ENCODE results near the gene CCL23. TPM values are rescaled to one million over a fixed set of nuclear protein-coding genes. Genes with fewer than 3 reads are reported as not detected.

The CCL23 gene
- total RNA-seq, 1 experiment from 2014 or later = not detected

- no TSS peak for BruUV-seq (replicated peaks)
- DNase-seq = no peak
- Histone ChIP-seq H3K9me2 (ENCODE audit: insufficient read depth) (no peaks in the 10 kb centered on the region), H3K27me3 (ENCODE audit: insufficient read depth, low read depth) (peaks cover 82% of the 10 kb centered on the region), H3K79me2 (ENCODE audit: low read depth) (no peaks in the 10 kb centered on the region), H3K4me2 (no peak overlapping the region), H3K36me3 (ENCODE audit: low read depth) (no peaks in the 10 kb centered on the region), H3K9me3 (ENCODE audit: insufficient read depth, low read depth) (no peaks in the 10 kb centered on the region), H3K4me1 (replicated peaks; ENCODE audit: insufficient read depth) (no peaks in the 10 kb centered on the region), H3K4me3 (no peak overlapping the region), H2AFZ (no peak overlapping the region), H3F3A (ENCODE audit: insufficient read depth, low read depth) (no peaks in the 10 kb centered on the region), H4K20me1 (ENCODE audit: insufficient read depth) (no peaks in the 10 kb centered on the region), H3K27ac (no peak overlapping the region)
- intact Hi-C loops (cut with micrococcal nuclease; ENCODE audit: unreplicated experiment) = no loop called here
- POLR2A ChIA-PET (ENCODE audit: unreplicated experiment) = no interaction called here
- TF ChIP-seq, protein P1, sequence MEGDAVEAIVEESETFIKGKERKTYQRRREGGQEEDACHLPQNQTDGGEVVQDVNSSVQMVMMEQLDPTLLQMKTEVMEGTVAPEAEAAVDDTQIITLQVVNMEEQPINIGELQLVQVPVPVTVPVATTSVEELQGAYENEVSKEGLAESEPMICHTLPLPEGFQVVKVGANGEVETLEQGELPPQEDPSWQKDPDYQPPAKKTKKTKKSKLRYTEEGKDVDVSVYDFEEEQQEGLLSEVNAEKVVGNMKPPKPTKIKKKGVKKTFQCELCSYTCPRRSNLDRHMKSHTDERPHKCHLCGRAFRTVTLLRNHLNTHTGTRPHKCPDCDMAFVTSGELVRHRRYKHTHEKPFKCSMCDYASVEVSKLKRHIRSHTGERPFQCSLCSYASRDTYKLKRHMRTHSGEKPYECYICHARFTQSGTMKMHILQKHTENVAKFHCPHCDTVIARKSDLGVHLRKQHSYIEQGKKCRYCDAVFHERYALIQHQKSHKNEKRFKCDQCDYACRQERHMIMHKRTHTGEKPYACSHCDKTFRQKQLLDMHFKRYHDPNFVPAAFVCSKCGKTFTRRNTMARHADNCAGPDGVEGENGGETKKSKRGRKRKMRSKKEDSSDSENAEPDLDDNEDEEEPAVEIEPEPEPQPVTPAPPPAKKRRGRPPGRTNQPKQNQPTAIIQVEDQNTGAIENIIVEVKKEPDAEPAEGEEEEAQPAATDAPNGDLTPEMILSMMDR (conservative IDR thresholded peaks at IDR 0.05) = no peak
- TF ChIP-seq EZH2 (IDR thresholded peaks at IDR 0.05; ENCODE audit: low read depth) = no peak
- CTCF ChIA-PET = no interaction called here
These were observed 33.6 kb downstream of the CCL23 start for GRCh38 chr17:35984140-35984539.

DNA sequence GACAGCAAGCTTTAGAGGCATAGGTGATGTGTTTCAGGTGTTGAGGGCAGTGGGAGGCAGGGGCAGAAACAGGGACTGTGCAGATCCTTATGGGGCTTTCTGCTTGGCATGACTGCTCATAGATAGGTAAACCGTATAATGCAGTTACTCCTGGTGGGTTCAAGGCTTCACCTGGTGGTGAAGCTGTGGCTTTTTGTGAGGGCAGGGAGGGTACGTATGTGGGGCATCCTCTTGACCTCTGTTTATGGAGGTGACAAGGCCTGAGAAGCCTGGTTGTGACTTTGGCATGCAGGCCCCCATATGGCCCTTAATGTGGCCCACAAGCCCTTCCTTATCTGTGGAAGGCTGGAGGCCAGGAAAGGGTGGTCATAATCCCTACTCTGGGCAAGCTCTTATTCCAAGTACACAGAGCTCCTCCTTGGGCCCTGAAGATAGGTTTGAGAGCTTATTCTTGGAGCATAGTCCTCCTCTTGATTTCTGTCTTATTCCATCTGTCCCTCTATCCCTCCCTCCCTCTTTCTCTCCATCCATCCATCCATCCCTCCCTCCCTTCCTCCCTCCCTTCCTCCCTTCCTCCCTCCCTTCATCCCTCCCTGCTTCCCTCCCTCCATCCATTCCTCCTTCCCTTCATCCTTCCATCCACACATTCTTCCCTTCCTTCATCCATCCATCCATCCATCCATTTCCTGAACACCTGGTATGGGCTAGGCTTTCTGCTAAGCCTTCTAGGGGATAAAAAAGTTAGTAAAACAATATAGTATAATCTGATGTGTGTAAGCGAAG is 35.2 kb downstream of the CCL23 start:
- no peak for DNase-seq
- H4K20me1 ChIP-seq (ENCODE audit: insufficient read depth) = no peaks in the 10 kb centered on the region
- H3F3A ChIP-seq (ENCODE audit: insufficient read depth, low read depth) = no peaks in the 10 kb centered on the region
- no peaks in the 10 kb centered on the region for H3K9me3 ChIP-seq (ENCODE audit: insufficient read depth, low read depth)
- no peaks in the 10 kb centered on the region for H3K79me2 ChIP-seq (ENCODE audit: low read depth)
- H3K27me3 ChIP-seq (ENCODE audit: insufficient read depth, low read depth) = peaks cover 91% of the 10 kb centered on the region
- no peak overlapping the region for H2AFZ ChIP-seq
- H3K4me3 ChIP-seq = no peak overlapping the region
- TF ChIP-seq, protein P1 (conservative IDR thresholded peaks at IDR 0.05) = no peak
- TF ChIP-seq EZH2 (IDR thresholded peaks at IDR 0.05; ENCODE audit: low read depth) = no peak
- no peaks in the 10 kb centered on the region for H3K4me1 ChIP-seq (replicated peaks; ENCODE audit: insufficient read depth)
- no peaks in the 10 kb centered on the region for H3K36me3 ChIP-seq (ENCODE audit: low read depth)
- intact Hi-C loops (cut with micrococcal nuclease; ENCODE audit: unreplicated experiment) = no loop called here
- BruUV-seq (replicated peaks) = no TSS peak
- no peaks in the 10 kb centered on the region for H3K9me2 ChIP-seq (ENCODE audit: insufficient read depth)
- ChIA-PET CTCF (interaction anchor here (0.7 kb wide), 1 partner anchor 212 kb away, joined by 4 read pairs; no protein-coding TSS in a partner anchor), POLR2A (ENCODE audit: unreplicated experiment) (interaction anchor here (0.5 kb wide), 1 partner anchor 476 kb away, joined by 3 read pairs; no protein-coding TSS in a partner anchor)
- H3K27ac ChIP-seq = no peak overlapping the region
- no peak overlapping the region for H3K4me2 ChIP-seq

GRCh38 chr17:35981908-35982330 is 35.9 kb downstream of the CCL23 start:
- H3K36me3 ChIP-seq (ENCODE audit: low read depth) = no peaks in the 10 kb centered on the region
- no peak for TF ChIP-seq EZH2 (IDR thresholded peaks at IDR 0.05; ENCODE audit: low read depth)
- TF ChIP-seq, protein P1 (conservative IDR thresholded peaks at IDR 0.05) = no peak
- no peaks in the 10 kb centered on the region for H4K20me1 ChIP-seq (ENCODE audit: insufficient read depth)
- peaks cover 88% of the 10 kb centered on the region for H3K27me3 ChIP-seq (ENCODE audit: insufficient read depth, low read depth)
- intact Hi-C loops (cut with micrococcal nuclease; ENCODE audit: unreplicated experiment) = no loop called here
- H2AFZ ChIP-seq = no peak overlapping the region
- H3K9me3 ChIP-seq (ENCODE audit: insufficient read depth, low read depth) = no peaks in the 10 kb centered on the region
- no peak overlapping the region for H3K4me2 ChIP-seq
- H3K4me3 ChIP-seq = no peak overlapping the region
- POLR2A ChIA-PET (ENCODE audit: unreplicated experiment) = interaction anchor here (0.5 kb wide), 1 partner anchor 476 kb away, joined by 3 read pairs; no protein-coding TSS in a partner anchor
- BruUV-seq (replicated peaks) = no TSS peak
- no peaks in the 10 kb centered on the region for H3K79me2 ChIP-seq (ENCODE audit: low read depth)
- H3K9me2 ChIP-seq (ENCODE audit: insufficient read depth) = no peaks in the 10 kb centered on the region
- no peaks in the 10 kb centered on the region for H3F3A ChIP-seq (ENCODE audit: insufficient read depth, low read depth)
- H3K27ac ChIP-seq = no peak overlapping the region
- H3K4me1 ChIP-seq (replicated peaks; ENCODE audit: insufficient read depth) = no peaks in the 10 kb centered on the region
- CTCF ChIA-PET = interaction anchor here (0.7 kb wide), 1 partner anchor 212 kb away, joined by 4 read pairs; no protein-coding TSS in a partner anchor
- no peak for DNase-seq
